Measurements from ENCODE around the gene SPNS2. TPM values are rescaled to one million over a fixed set of nuclear protein-coding genes. Genes with fewer than 3 reads are reported as not detected.
"Not testable (repeated sequence)": the region's sequence is repeated elsewhere in the genome, so short reads cannot be mapped to it uniquely, and the experiment has no call there.

The SPNS2 gene
- total and polyA plus RNA-seq, 3 donors from 2014 or later = 6.7 to 11.5 (median 8.0) TPM

GRCh38 chr17:4576729-4577322 is 78.1 kb downstream of the SPNS2 start:
- intact Hi-C loops (cut with DNase I; ENCODE audit: low total_unique reads) = no loop called here
- Histone ChIP-seq H3K4me3 (no peak overlapping the region), H3K36me3 (ENCODE audit: low read depth, missing control alignments) (no peaks in the 10 kb centered on the region), H3K27ac (no peak overlapping the region), H3K4me1 (peaks cover 21% of the 10 kb centered on the region), H3K27me3 (no peaks in the 10 kb centered on the region), H3K9me3 (no peaks in the 10 kb centered on the region)
- DNase-seq = no peak
- 61 to 79% methylated on average over 4 to 18 of the region's 18 CpGs for whole genome bisulfite sequencing, 2 donors
- TF ChIP-seq POLR2A (IDR thresholded peaks at IDR 0.05) = no peak
- no peak for TF ChIP-seq CTCF (IDR thresholded peaks at IDR 0.05)

DNA sequence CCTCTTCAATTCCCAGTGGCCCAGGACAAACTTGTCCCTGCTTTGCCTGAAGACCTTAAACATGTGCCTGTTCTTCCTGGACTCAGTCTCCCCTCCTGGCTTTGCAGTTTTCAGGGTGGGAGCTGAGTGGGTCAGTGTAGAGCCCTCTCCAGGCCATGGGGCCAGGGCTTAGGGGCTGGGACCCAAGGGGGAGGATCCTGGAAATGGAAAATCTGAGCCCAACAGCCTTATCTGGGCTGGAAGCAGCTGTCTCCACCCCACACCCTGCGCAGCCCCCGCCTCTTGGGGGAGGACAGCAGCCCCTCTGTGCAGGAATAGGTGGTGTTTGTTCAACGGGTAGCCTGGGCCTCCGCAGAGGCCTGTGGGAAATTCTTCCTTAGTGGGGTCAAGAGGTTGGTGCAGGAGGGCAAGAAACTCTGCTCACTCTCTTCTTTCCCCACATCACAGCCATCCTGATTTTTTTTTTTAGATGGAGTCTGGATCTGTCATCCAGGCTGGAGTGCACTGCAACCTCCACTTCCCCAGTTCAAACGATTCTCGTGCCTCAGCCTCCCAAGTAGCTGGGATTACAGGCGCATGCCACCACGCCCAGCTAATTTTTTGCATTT is 78.8 kb downstream of the SPNS2 start:
- Histone ChIP-seq H3K4me1 (peaks cover 21% of the 10 kb centered on the region), H3K36me3 (ENCODE audit: low read depth, missing control alignments) (no peaks in the 10 kb centered on the region), H3K4me3 (no peak overlapping the region), H3K9me3 (no peaks in the 10 kb centered on the region), H3K27ac (no peak overlapping the region), H3K27me3 (no peaks in the 10 kb centered on the region)
- DNase-seq = no peak
- TF ChIP-seq POLR2A (IDR thresholded peaks at IDR 0.05) (no peak), CTCF (IDR thresholded peaks at IDR 0.05) (no peak)
- intact Hi-C loops (cut with DNase I; ENCODE audit: low total_unique reads) = no loop called here
- WGBS, 2 donors = 75 to 81% methylated on average over 4 to 8 of the region's 8 CpGs

GRCh38 chr17:4578349-4578748 is 79.7 kb downstream of the SPNS2 start:
- H3K27me3 ChIP-seq; H3K4me3 ChIP-seq; H3K27ac ChIP-seq; intact Hi-C loops (cut with DNase I; ENCODE audit: low total_unique reads); DNase-seq; H3K36me3 ChIP-seq (ENCODE audit: low read depth, missing control alignments); H3K9me3 ChIP-seq: not testable (repeated sequence)
- H3K4me1 ChIP-seq = peaks cover 21% of the 10 kb centered on the region
- WGBS, 2 donors = 59 to 67% methylated on average over 8 to 18 of the region's 24 CpGs

DNA sequence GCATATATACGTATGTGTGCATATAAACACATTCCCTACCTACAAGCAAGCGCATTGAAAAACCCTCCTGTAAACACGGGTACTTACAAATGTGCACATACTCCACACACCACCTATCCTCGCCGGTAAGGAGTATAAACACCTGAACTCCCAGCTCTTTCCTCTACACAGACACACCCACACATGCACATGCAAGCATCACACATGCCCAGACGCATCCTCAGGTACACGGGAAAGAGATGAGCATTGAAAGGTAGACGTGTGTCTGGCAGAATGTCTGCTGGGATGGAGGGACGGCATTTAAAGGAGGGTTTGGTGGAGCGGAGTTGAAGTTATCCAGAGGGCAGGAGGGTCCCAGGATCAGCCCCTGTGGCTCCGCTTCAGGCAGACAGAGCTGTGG is 81.0 kb downstream of the SPNS2 start:
- Histone ChIP-seq H3K4me1 (peaks cover 23% of the 10 kb centered on the region), H3K4me3 (no peak overlapping the region), H3K27me3 (no peaks in the 10 kb centered on the region), H3K27ac (no peak overlapping the region), H3K9me3 (no peaks in the 10 kb centered on the region), H3K36me3 (ENCODE audit: low read depth, missing control alignments) (no peaks in the 10 kb centered on the region)
- WGBS, 2 donors = 88 to 91% methylated on average over 11 of the region's 11 CpGs
- TF ChIP-seq POLR2A (IDR thresholded peaks at IDR 0.05) (no peak), CTCF (IDR thresholded peaks at IDR 0.05) (no peak)
- intact Hi-C loops (cut with DNase I; ENCODE audit: low total_unique reads) = no loop called here
- no peak for DNase-seq

- Histone ChIP-seq H3K4me3 (no peak overlapping the region), H3K9me3 (no peaks in the 10 kb centered on the region), H3K27ac (no peak overlapping the region), H3K36me3 (ENCODE audit: low read depth, missing control alignments) (no peaks in the 10 kb centered on the region), H3K27me3 (no peaks in the 10 kb centered on the region), H3K4me1 (peaks cover 20% of the 10 kb centered on the region)
- intact Hi-C loops (cut with DNase I; ENCODE audit: low total_unique reads) = no loop called here
- 68 to 76% methylated on average over 7 of the region's 7 CpGs for WGBS, 2 donors
- no peak for DNase-seq
- TF ChIP-seq CTCF (IDR thresholded peaks at IDR 0.05) = no peak
- TF ChIP-seq POLR2A (IDR thresholded peaks at IDR 0.05) = no peak
Measured at GRCh38 chr17:4580291-4580690, 81.6 kb downstream of the SPNS2 start.
